Neural crest cell (in vitro differentiated cells): ENCODE data around the gene ACBD7. TPM values are rescaled to one million over a fixed set of nuclear protein-coding genes. Genes with fewer than 3 reads are reported as not detected.

Source experiments
- DNase-seq: peaks from one replicate; pipeline ENCODE4 v3.0.0; 2021; ENCODE audit warnings: low read depth, mixed read lengths, low spot score
- H3K27ac Mint-ChIP-seq: one replicate; pipeline ENCODE4 v1.8.0; 2021; ENCODE audit warnings: mild to moderate bottlenecking, mixed read lengths; ENCODE audit not compliant: unreplicated experiment
- H3K27me3 Mint-ChIP-seq: 2 replicates; pipeline ENCODE4 v1.8.0; 2021; ENCODE audit warnings: low read depth, mild to moderate bottlenecking, mixed read lengths
- H3K36me3 Mint-ChIP-seq: 2 replicates; pipeline ENCODE4 v1.8.0; 2021; ENCODE audit warnings: low read depth, mild to moderate bottlenecking, mixed read lengths
- H3K4me1 Mint-ChIP-seq: 2 replicates; pipeline ENCODE4 v1.8.0; 2021; ENCODE audit warnings: mixed read lengths
- H3K4me3 Mint-ChIP-seq: one replicate; pipeline ENCODE4 v1.8.0; 2021; ENCODE audit warnings: mild to moderate bottlenecking, mixed read lengths
- H3K9me3 Mint-ChIP-seq: 2 replicates; pipeline ENCODE4 v1.8.0; 2021; ENCODE audit warnings: mixed read lengths
- CTCF ChIP-seq: fragments of 200-600 bp; sonication (generic); conservative IDR thresholded peaks from 2 replicates; pipeline ENCODE4 v1.5.0; 2021; ENCODE audit warnings: antibody characterized with exemption, mild to moderate bottlenecking
- total RNA-seq: library from RNA; stranded (reverse); gene quantifications from 2 replicates; pipeline ENCODE4 v1.2.1, GENCODE V29; 2021

The ACBD7 gene
- total RNA-seq, 1 donor from 2014 or later: 12.0 TPM

DNA sequence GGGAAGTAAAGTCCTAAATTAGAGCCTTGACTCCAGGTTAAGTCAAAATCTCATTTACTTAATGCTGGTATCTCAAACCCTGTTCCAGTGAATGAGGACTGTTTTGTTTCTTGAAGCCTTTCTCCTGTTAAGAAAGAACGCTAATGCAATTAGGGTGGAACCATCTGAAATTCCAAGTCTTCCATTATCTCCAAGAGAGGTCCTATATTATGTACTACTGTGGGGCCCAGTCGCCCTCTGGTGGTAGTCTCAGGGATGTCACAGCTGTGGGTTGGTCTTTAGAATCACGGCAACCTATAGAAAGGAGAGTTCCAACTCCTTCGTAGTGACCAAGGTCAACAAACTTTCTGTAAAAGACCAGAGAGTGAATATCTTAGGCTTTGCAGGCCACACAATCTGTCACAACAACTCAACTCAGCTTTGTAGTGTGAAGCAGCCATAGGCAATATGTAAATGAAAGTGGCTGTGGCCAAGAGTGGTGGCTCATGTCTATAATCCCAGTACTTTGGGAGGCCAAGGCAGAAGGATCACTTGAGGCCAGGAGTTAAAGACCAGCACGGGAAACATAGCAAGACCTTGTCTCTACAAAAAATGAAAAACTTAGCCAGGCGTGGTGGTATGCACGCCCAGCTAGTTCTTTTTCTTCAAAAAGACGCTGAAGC, 17.9 kb upstream of the ACBD7 start:
- peak; percentile 75 for DNase-seq
- Mint-ChIP-seq H3K9me3 (no peaks in the 10 kb centered on the region), H3K27ac (peak overlapping the region; percentile 57), H3K36me3 (peaks cover 2% of the 10 kb centered on the region), H3K27me3 (no peaks in the 10 kb centered on the region), H3K4me3 (peak overlapping the region; percentile 4), H3K4me1 (peaks cover 5% of the 10 kb centered on the region)
- peak; percentile 93 for TF ChIP-seq CTCF

- Mint-ChIP-seq H3K27ac (no peak overlapping the region), H3K36me3 (peaks cover 5% of the 10 kb centered on the region), H3K4me3 (no peak overlapping the region), H3K4me1 (peaks cover 17% of the 10 kb centered on the region), H3K9me3 (no peaks in the 10 kb centered on the region), H3K27me3 (no peaks in the 10 kb centered on the region)
- no peak for TF ChIP-seq CTCF
- no peak for DNase-seq
Measured at GRCh38 chr10:15103513-15103912, 14.9 kb upstream of the ACBD7 start.

- Mint-ChIP-seq H3K36me3 (peaks cover 3% of the 10 kb centered on the region), H3K27me3 (no peaks in the 10 kb centered on the region), H3K9me3 (no peaks in the 10 kb centered on the region), H3K4me1 (peaks cover 30% of the 10 kb centered on the region), H3K4me3 (peak overlapping the region; percentile 82), H3K27ac (no peak overlapping the region)
- no peak for DNase-seq
- no peak for TF ChIP-seq CTCF
Measured at GRCh38 chr10:15099886-15100285, 11.3 kb upstream of the ACBD7 start.

- DNase-seq: peak; percentile 96
- Mint-ChIP-seq H3K4me3 (peak within 1 kb of the TSS; percentile 95), H3K27me3 (no peaks in the 10 kb centered on the region), H3K4me1 (peaks cover 31% of the 10 kb centered on the region), H3K27ac (peak within 1 kb of the TSS; percentile 96), H3K36me3 (peaks cover 5% of the 10 kb centered on the region), H3K9me3 (no peaks in the 10 kb centered on the region)
- TF ChIP-seq CTCF: no peak
Measured at GRCh38 chr10:15097011-15097812, 8.6 kb upstream of the ACBD7 start, which contains the start of gene RPP38. Gene RPP38, plus strand, starts transcription at chr10:15097355. Its CDS starts 5,960 bp downstream, at chr10:15103315.

DNA sequence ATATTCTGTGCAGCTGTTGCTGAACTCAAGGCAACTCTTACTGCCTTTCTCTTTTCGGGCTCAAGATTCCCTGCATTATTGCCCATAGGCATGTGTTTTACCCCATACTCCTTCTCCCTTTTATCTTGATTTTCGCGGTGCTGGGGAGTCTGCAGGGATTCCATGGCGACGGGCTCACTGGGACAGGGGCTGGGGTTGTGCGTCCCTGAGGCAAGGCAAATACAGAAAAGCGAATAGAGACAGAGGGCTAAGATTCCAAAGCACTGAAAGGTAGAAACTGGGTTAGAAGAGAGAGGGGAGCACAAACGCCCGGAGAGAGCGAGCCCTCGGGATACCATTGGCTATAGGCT, 8.1 kb upstream of the ACBD7 start:
- peaks cover 8% of the 10 kb centered on the region for H3K36me3 Mint-ChIP-seq
- peak overlapping the region; percentile 63 for H3K27ac Mint-ChIP-seq
- TF ChIP-seq CTCF: no peak
- peak overlapping the region; percentile 95 for H3K4me3 Mint-ChIP-seq
- H3K9me3 Mint-ChIP-seq: no peaks in the 10 kb centered on the region
- H3K27me3 Mint-ChIP-seq: peaks cover under 1% of the 10 kb centered on the region
- H3K4me1 Mint-ChIP-seq: peaks cover 31% of the 10 kb centered on the region
- DNase-seq: no peak
